ENCODE measurements around the gene JAK1. TPM values are rescaled to one million over a fixed set of nuclear protein-coding genes. Genes with fewer than 3 reads are reported as not detected.

Gene JAK1
- total RNA-seq, 2 donors from 2014 or later: 113 to 115 TPM

- Histone ChIP-seq H3K36me3 (peaks cover 39% of the 10 kb centered on the region), H3K4me3 (no peak overlapping the region)
These were observed 104.7 kb downstream of the JAK1 start for GRCh38 chr1:64861611-64862010.

GRCh38 chr1:64857347-64857746 lies 109.0 kb downstream of the JAK1 start:
- no peaks in the 10 kb centered on the region for H3K4me1 ChIP-seq (ENCODE audit: control insufficient read depth in 1 of 2, low read depth in 2 of 2)
- no peak for TF ChIP-seq CTCF (IDR thresholded peaks at IDR 0.05)
- ATAC-seq (ENCODE audit: insufficient number of reproducible peaks, low FRiP score, low read depth) (no peak), DNase-seq (ENCODE audit: low spot score) (no peak)
- H3K9me3 ChIP-seq: no peaks in the 10 kb centered on the region
- no peaks in the 10 kb centered on the region for H3K27me3 ChIP-seq (replicated peaks; ENCODE audit: insufficient read depth)
- H3K36me3 ChIP-seq: peaks cover 46% of the 10 kb centered on the region
- no peak overlapping the region for H3K27ac ChIP-seq
- no peak overlapping the region for H3K4me3 ChIP-seq

More at GRCh38 chr1:64861611-64862010, 104.7 kb downstream of the JAK1 start:
- Histone ChIP-seq H3K27ac (no peak overlapping the region), H3K9me3 (no peaks in the 10 kb centered on the region), H3K27me3 (replicated peaks; ENCODE audit: insufficient read depth) (no peaks in the 10 kb centered on the region), H3K4me1 (ENCODE audit: control insufficient read depth in 1 of 2, low read depth in 2 of 2) (no peaks in the 10 kb centered on the region)
- peak; percentile 18 for ATAC-seq (ENCODE audit: insufficient number of reproducible peaks, low FRiP score, low read depth)
- no peak for TF ChIP-seq CTCF (IDR thresholded peaks at IDR 0.05)
- DNase-seq (ENCODE audit: low spot score): no peak

- DNase-seq (ENCODE audit: low spot score) (no peak), ATAC-seq (ENCODE audit: insufficient number of reproducible peaks, low FRiP score, low read depth) (no peak)
- Histone ChIP-seq H3K9me3 (no peaks in the 10 kb centered on the region), H3K27ac (no peak overlapping the region), H3K27me3 (replicated peaks; ENCODE audit: insufficient read depth) (no peaks in the 10 kb centered on the region), H3K36me3 (peaks cover 46% of the 10 kb centered on the region), H3K4me3 (no peak overlapping the region), H3K4me1 (ENCODE audit: control insufficient read depth in 1 of 2, low read depth in 2 of 2) (no peaks in the 10 kb centered on the region)
- no peak for TF ChIP-seq CTCF (IDR thresholded peaks at IDR 0.05)
These were observed 109.8 kb downstream of the JAK1 start for GRCh38 chr1:64856553-64856952.

GRCh38 chr1:64855557-64855956 lies 110.8 kb downstream of the JAK1 start:
- ATAC-seq (ENCODE audit: insufficient number of reproducible peaks, low FRiP score, low read depth): no peak
- H3K36me3 ChIP-seq: peaks cover 44% of the 10 kb centered on the region
- H3K4me1 ChIP-seq (ENCODE audit: control insufficient read depth in 1 of 2, low read depth in 2 of 2): no peaks in the 10 kb centered on the region

GRCh38 chr1:64854674-64855073 lies 111.7 kb downstream of the JAK1 start:
- Histone ChIP-seq H3K4me3 (no peak overlapping the region), H3K36me3 (peaks cover 52% of the 10 kb centered on the region), H3K9me3 (no peaks in the 10 kb centered on the region), H3K27ac (no peak overlapping the region), H3K4me1 (ENCODE audit: control insufficient read depth in 1 of 2, low read depth in 2 of 2) (no peaks in the 10 kb centered on the region), H3K27me3 (replicated peaks; ENCODE audit: insufficient read depth) (no peaks in the 10 kb centered on the region)
- no peak for TF ChIP-seq CTCF (IDR thresholded peaks at IDR 0.05)
- DNase-seq (ENCODE audit: low spot score) (no peak), ATAC-seq (ENCODE audit: insufficient number of reproducible peaks, low FRiP score, low read depth) (no peak)

More at GRCh38 chr1:64855557-64855956, 110.8 kb downstream of the JAK1 start:
- Histone ChIP-seq H3K9me3 (no peaks in the 10 kb centered on the region), H3K27ac (no peak overlapping the region), H3K4me3 (no peak overlapping the region), H3K27me3 (replicated peaks; ENCODE audit: insufficient read depth) (no peaks in the 10 kb centered on the region)
- TF ChIP-seq CTCF (IDR thresholded peaks at IDR 0.05): no peak
- DNase-seq (ENCODE audit: low spot score): no peak
